Astrocyte of the hippocampus (primary cell): ENCODE measurements around the gene MLLT10.
A peak's percentile ranks its signal among the peaks of the same experiment; 100 is the strongest.

Source experiments
- DNase-seq: peaks from one replicate; pipeline ENCODE4 v3.0.0; 2011; ENCODE audit warnings: low read depth, low spot score

MLLT10 gene

DNA sequence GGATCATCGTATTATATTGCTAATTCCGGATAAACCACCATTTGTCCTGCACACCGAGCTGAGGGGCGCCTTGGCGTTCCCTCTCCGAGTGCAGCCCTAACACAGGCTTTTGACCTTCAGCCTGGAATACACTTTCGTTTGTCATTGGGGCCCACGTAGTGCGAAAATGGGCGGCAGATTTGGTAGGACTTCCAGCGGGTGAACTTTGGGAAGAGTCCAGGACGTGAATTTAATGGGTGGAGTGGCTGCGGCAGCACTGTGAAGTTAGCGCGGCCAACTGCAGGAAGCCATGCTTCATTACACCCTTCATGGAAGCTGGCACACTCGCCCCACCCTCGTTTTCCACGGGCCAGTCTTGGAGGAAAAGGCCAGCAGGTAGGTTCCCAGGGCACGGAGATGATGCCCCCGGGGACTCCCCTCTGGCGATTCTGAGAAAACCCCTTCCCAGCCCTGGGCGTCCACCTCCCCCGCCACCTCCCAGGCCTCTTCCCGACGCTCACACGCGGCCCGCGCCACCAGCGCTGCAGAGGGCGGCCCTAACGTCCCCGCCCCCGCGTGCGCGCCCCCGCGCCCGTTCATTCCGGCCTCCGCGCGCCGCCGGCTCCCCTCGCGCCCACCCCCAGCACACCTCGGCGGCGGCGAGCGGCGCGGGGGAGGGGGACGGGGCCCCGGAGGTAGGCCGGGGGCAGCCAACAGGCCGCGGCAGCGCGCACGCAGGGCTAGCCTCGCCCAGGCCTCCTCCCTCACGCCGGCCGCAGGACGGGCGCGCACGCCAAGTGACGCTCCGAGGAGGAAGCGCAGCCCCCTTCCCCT, at the start of gene MLLT10:
Gene MLLT10, plus strand, starts transcription at position 766 of the 813 bp plus-strand sequence. CDS start 413 bp downstream, outside the sequence.
- peak; percentile 100 for DNase-seq

DNA sequence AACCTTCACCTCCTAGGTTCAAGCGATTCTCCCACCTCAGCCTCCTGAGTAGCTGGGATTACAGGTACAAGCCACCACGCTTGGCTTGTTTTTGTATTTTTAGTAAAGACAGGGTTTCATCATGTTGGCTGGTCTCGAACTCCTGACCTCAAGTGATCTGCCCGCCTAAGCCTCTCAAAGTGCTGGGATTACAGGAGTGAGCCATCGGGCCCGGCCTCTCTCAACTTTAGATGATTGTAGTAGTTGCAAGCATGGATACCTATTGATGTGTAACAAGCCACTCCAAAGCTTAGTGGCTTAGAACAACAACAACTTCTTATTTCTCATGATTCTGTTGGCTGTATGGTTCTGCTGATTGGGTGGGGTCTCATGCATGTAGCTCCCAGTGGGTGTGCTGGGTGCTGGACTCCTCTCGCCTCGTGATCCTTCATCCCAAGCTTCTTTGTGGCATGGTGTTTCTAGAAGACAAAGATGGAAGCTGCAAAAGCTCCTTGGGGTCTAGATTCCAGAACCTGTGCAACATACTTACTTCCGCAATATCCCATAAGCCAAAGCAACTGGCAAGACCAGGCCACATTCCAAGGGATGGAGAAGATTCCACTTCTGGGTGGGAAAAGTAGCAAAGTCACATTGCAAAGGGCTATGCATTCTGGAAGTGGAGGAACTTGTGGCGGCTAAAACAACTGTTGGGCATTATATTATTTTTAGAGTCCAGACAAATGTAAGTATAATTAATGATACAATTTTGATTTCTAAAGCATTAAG, 46.4 kb upstream of the MLLT10 start:
- DNase-seq = no peak

DNA sequence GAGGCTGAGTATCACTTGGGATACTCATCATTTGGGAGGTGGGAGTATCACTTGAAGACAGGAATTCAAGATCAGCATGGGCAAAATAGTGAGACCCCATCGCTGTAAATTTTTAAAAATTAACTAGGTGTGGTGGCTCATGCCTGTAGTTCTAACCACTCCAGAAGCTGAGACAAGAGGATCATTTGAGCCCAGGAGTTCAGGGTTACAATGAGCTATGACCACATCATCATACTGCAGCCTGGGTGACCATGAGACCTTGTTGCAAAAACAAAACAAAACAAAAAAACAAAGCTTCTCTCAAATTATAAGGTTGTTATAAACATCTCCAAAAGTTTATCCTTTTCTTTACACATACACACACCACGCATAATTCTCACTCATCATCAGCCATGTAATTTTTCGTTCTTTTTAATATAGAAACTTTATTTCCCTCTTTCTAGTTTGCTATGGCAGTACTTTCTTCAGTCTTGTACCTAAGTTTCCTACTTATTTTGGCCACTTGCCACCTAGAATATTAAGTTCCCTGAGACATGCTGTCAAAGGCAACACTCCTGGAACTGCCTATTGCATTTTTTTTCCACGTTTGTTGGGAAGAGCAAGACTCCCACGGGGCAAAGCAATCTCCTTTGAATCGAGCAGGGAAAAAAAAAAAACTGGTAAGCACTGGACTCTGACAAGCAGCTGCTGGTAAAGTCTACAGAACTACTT, 45.6 kb upstream of the MLLT10 start:
- DNase-seq = peak; percentile 53

DNA sequence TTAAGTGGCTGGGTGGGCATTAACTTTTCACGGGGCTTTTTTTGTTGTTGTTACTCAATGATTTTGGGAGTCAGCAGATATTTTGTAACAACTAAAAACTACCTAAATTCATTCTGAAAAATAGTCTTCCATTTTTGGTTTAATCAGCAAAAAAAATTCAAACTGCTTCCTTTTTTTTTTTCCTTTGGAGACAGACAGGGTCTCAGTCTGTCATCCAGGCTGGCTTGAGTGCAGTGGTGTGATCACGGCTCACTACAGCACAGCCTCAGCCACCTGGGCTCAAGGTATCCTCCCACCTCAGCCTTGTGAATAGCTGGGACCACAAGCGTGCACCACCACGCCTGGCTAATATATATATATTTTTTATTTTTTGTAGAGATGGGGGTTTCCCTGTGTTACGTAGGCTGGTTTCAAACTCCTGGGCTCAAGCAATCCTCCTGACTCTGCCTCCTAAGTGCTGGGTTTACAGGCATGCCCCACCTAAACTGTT, 45.0 kb upstream of the MLLT10 start:
- DNase-seq = no peak

DNA sequence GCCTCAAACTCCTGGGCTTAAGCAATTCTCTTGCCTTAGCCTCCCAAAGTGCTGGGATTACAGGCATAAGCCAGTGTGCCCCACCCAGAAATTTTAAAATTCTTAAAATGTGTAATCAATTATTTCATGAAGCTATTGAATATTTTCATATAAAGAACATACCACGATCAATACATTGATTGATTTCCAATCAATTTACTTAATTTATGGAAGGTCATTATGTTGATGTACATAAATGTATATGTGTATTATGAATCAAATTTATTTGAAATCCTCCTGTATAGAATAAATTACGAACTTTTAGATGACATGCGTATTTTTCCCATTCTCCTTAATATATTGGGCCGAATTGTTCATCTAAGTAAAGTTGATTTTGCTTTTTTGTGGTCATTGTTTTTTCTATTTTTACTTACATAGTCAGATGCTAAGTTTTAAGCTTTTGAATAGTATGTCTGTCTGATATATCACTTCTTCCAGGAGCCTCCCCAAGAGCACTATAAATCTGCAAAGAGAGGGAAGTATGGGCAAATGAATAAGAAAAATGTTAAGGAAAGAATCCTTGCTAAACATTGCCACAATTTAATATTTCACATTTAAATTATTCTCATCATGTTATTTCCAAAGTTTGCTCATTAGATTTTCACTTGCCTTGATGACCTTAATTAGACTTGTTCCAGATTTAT, 43.9 kb upstream of the MLLT10 start:
- DNase-seq = no peak

DNA sequence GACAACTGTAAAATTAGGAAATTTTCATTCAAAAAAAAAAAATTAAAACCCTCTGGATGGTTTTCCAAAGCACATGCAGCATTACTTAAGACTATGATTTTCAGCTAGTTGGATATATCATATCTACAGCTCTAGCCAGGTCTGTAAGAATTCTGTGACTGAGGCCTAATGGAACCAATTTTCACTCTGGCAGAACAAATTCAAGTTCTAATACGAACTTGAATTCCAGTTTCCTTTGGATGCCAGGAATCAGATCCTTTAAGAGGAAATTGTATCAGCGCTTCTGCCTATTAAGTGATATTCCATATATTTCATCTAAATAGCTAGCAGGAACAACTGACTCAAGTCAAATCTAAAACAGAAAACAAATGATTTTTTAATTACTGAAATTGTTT, 43.3 kb upstream of the MLLT10 start:
- no peak for DNase-seq

DNA sequence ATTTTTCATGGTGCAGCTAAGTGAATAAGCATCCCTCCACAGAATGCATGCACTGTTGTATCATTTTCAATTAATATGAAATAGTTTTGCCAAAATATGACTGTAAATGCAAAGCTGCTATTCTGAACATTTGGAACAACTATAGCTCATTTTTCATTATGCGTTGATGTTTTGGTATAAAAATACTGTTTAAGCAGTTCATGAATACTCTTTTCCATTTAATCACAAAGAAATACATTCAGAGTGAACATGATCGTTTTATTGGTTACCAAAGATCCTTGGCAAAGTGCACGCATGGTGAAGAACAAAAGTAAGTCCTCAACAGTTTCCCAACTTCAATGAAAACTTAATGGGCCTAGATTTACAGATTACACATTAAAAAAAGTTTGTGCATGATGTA, 41.6 kb upstream of the MLLT10 start:
- no peak for DNase-seq

DNA sequence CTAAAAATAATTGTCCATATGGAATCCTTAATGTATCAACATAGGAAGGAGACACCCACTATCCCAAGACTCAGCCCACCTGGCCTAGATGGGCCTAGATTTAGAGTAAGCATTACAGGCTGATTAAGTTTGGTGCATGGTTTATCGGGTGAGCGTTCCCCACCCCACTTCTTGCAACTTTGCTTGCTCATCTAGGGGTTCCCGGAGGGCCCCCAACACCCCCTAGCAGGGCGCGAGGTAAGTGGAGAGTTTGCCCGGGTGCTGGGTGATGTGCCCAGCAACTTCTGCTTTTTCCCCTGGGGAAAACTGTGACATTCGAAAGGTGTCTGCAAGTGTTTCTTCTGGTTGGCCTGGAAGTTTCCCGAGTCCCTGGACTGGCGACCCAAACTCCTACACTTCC, 40.2 kb upstream of the MLLT10 start:
- no peak for DNase-seq

DNA sequence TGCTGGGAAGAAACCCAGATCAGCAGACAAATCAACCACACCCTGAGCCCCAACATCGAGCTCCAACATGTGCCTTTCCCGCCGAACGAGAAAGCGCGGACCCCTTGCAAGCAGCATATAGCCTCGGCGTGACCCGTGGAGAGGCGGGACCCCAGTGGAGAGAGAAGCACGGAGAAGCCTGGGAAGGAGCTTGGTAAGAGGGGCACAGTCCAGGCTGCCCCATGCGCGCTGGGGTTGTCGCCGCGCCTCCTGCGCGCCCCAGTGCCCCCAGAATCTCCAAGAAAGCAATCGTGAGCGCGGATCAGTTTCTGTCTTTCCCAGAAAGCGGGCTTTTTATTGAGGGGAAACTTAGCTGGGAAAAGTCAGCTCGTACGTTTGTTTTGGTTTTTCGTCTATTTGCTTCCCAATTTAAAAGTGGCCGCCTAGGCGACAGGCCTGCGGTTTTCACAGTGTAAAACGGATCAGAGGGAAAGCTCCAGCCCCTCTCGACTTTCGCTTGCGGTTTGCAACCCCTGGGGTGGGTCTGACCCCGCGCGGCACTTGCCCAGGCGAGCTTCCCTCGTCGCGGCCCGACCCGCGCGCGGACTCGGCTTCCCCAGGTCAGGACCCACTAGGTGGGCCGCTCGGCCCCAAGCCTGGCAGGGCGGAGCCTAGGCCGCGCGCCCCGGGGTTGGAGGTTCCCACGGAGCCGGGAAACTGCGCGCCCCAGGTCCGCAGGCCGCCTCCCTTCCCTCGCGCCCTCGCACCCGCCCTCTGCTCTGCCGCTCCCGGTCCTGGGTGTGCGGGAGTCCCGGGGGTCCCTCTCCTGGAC, 39.6 kb upstream of the MLLT10 start:
- DNase-seq = peak; percentile 73

DNA sequence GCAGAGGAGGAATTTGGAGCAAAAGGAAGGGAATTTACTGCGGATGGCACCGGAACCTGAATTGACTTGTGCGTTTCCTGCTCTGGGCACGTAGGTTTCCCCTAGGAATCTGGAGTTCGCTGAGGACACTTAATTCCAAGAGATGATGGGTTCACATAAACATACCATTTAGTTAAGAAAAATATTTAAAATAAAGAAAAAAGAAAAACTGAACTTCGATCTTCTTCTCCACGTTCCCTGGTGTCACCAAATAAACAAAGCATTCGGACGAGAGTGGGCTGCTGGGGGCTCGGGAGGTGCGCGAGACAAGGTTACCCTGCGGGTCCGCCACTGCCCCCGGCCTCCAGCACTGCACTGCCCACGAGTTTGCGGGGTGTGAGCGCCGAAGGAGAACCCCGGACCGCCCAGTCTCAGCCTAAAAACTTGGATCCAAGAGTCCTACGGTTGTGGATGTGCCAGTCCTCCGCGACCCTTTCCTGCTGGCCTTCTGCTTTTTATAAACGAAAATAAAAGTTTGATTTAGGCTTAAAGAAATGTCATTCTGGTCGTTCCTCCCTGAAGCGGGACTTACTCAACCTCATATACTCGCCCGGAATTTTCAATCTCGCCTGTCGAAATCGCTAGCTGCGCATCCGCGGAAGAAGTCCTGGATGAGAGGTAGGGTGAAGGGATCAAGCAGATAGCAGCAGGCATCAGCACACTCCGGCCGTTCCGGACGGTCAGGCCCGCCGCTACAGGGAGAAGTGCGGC, 38.9 kb upstream of the MLLT10 start:
- no peak for DNase-seq

DNA sequence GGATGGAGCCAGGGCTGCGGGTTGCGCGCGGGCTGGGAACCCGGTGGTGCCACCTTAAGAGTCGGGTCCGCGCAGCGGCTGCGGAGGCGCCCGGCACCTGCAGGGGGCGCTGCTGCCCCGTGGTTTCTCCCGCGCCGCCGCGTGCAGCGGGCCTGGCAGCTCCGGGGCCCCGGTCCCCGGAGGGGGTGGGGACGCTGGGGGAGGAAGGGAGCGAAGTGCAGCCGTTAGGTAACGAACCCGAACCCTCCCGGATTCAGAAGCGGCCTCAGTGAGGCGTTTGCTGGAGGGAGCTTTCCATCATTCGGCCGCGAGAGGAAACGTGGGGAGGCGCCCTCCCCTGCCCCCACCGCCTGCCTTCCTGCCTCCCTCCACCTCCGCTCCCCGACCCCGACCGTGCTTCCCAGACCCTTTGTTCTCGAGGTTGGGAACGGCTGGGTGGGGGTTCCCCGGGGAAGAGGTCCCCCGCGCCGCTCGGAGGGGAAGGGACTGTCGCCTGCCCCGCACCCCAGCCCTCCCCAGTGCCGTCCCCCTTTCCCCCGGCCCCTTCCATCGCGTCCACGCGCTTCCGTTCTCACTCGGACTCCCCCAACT, 38.2 kb upstream of the MLLT10 start:
- DNase-seq = peak; percentile 96

DNA sequence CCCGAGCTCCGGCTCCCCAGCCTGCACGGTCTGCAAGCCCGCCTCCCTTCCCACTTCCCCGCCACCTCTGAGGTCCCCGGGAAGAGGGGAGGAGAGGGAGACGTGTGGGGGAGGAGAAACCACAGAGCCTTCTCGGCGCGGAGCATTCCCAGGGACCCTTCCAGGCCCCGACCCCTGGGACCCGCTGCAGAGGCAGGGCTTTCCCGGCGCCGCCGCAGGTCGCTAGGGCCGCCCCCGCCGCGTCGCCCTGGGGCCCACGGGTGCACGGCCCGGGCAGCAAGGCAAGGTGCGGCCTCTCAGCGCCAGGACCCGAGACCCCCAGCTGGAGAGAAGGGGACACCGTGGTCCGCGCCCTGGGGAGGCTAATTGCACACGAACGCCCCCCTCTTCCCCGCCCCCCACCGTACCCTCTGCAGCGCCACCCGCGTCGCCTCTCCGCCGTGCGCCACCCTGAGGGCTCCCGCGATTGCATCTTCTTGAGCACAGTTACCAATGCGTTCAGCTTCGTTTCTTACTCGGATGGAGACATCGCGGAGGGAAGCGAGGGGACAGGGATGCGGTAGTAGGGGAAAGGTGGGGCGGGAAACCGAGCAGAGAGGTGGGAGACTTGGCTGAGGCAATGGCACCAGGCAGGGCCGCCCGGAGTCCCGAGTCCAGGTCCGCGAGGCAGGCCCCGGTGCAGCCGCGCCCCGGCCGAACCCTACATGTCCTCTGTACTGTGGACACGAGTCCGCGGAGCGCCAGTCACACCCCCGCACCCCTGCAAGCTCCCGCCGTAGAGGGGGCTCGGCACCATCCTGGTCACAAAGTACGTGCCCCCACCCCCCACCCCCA, 37.5 kb upstream of the MLLT10 start:
- peak; percentile 72 for DNase-seq

DNA sequence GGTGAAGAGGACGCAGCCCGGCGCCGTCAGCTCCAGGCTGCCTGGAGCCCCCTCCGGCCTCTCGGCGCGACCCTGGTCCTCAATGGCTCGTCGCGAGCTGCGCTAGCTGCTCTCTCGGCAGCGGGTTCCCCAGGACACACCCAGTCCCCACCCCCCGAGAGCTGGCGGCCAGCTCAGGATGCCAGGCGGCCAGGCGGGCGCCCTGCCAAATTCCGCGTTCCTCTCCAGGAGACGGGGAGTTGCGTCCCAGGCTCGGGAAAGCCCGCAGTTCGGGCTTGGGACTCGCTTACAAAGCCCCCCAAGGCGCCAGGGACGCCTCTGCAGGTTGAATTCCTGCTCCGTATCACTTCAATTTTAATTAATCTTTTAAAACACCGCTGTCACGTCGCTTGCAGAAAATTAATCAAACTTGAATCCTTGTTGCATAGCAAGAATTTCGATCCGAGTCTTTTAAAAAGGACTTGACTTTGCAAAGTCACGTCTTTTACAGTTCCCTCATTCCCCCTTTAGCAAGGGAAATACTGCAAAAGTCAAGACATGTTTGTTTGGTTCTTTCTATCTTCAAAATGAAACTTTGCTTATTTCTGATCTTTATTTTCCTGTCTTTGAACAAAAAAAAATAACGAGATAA, 36.7 kb upstream of the MLLT10 start:
- peak; percentile 97 for DNase-seq

DNA sequence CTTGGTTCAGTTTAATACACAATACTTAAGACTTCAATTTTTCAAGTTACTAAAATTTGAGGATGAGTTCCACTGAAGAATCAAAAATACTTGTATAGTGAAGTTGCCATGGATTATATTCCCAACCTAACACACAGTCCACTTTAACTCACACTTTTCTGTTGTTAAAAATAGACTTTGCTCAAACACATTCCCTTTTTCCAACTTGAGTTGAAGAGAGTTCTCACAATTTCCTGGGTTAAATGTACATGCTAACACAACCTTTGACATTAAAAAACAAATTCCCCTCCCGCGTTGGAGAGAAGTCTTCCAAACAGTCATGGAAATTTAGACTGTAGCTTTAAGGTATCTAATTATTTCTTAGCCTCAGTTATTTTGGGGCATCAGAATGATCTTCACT, 35.7 kb upstream of the MLLT10 start:
- DNase-seq = no peak

DNA sequence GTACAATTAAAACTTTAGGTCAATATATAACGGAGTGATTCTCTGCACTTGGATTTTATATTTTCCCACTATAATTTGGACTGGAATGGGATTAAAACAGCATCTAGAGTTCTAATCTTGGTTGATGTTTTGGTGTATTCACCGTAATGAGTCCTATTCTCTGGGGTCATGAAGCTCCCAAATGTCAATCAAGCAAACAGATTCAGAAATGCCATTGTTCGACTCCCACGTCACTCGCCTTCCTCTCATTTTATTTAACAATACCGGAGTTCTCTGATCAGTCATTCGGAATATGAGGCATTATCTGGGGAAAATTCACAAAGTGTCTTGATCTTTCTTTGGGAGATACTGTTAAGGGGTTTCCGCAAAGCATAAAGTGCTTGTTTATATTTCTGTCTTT, 35.0 kb upstream of the MLLT10 start:
- no peak for DNase-seq

DNA sequence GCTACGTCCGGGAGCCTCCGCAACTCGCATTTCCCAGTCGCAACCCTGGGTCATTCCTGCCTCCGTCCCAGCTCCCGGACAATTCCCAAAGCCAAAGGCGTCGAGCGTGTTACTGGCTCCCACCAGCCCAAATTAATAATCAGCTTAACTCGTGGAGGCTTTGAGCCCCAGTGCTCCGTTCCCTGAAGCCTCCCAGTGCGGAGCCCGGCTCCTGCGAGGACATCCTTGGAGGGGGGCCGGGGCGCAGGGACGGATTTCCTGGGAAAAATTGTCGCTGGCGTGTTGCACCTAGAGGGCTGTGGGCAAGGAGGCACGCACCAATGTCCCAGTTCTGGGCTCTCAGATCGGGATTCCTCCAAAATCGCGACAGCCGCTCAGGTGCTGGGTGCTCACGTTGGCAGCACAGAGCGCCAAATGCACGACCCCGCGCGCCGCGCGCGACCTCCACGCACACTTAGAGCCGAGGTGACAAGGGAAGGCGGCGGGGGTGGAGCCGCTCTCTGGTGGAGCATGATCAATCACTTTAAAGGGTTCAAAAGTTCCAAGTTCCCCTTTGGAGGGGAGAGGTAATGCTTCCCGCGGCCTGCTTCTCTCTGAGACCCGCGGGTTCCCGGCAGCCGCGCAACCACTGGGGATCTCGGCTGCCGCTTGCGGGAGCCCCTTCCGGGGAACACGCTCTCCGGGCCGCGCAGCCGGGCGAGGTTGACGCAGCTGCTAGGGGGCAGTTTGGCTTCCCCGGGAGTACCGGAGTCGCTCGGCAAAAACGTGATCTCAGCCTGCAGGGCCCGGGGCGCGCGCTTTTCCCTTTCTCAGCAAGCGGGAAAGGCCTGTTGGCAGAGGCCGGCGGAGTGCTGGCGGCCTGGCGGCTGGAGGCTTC, 34.1 kb upstream of the MLLT10 start:
- no peak for DNase-seq

DNA sequence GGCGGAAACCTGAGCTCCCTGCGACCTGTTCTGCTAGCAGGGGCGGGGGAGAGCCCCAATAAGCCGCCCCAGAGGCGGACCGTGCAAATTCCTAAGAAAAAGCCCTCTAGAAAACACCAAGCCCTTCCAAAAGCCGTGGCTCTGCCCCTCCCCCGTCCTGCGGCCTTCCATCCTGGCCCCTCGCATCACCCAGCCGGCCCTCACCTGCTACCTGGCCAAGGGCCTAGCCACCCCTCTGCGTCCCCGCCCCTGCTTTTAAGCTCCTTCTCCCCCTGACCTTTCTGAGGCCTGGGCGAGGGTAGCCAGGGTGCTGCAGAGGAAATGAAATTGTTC, 33.5 kb upstream of the MLLT10 start:
- no peak for DNase-seq
